KMS-11 (cell line): ENCODE results near the gene SSH3.

Experiments used
- H2AFZ ChIP-seq: fragments of 200-600 bp; sonication (generic); 2 replicates; pipeline ENCODE4 v1.6.1; 2016; ENCODE audit warnings: antibody characterized with exemption, mixed run types, low read depth
- H3K27ac ChIP-seq: fragments of 200-600 bp; sonication (generic); 2 replicates; pipeline ENCODE4 v1.6.1; 2016; ENCODE audit warnings: mild to moderate bottlenecking, mixed run types
- H3K27me3 ChIP-seq: fragments of 200-600 bp; sonication (generic); 2 replicates; pipeline ENCODE4 v1.6.1; 2017; ENCODE audit warnings: mild to moderate bottlenecking, low read depth, mixed run types, moderate library complexity; ENCODE audit not compliant: insufficient read depth
- H3K36me3 ChIP-seq: fragments of 200-600 bp; sonication (generic); 2 replicates; pipeline ENCODE4 v1.6.1; 2017; ENCODE audit warnings: mild to moderate bottlenecking, mixed run types; ENCODE audit not compliant: insufficient read depth
- H3K4me1 ChIP-seq: fragments of 200-600 bp; sonication (generic); 2 replicates; pipeline ENCODE4 v1.6.1; 2016; ENCODE audit warnings: mild to moderate bottlenecking, low read depth, mixed run types; ENCODE audit not compliant: poor library complexity, severe bottlenecking
- H3K4me2 ChIP-seq: fragments of 200-600 bp; sonication (generic); 2 replicates; pipeline ENCODE4 v1.7.0; 2016; ENCODE audit warnings: mild to moderate bottlenecking, mixed run types
- H3K4me3 ChIP-seq: fragments of 200-600 bp; sonication (generic); IDR thresholded peaks from 2 replicates; pipeline ENCODE4 v1.6.1; 2017; ENCODE audit warnings: low read depth, low read length, mixed read lengths; ENCODE audit not compliant: insufficient read depth
- H3K79me2 ChIP-seq: fragments of 200-600 bp; sonication (generic); 2 replicates; pipeline ENCODE4 v1.6.1; 2016; ENCODE audit warnings: low read depth, mixed run types; ENCODE audit not compliant: insufficient read depth
- H3K9ac ChIP-seq: fragments of 200-600 bp; sonication (generic); 2 replicates; pipeline ENCODE4 v1.6.1; 2016; ENCODE audit warnings: mild to moderate bottlenecking, mixed run types
- H4K20me1 ChIP-seq: fragments of 200-600 bp; sonication (generic); 2 replicates; pipeline ENCODE4 v1.6.1; 2016; ENCODE audit warnings: mild to moderate bottlenecking, mixed run types; ENCODE audit not compliant: insufficient read depth
- CTCF ChIP-seq: fragments of 200-600 bp; sonication (generic); conservative IDR thresholded peaks from 2 replicates; pipeline ENCODE4 v1.6.1; 2017; ENCODE audit warnings: low read depth, mild to moderate bottlenecking, antibody characterized with exemption, low read length, moderate library complexity, mixed read lengths

The SSH3 gene

GRCh38 chr11:67303132-67303834 is at the start of gene SSH3:
Gene SSH3, plus strand, starts transcription at chr11:67303530. Its CDS starts 96 bp downstream, at chr11:67303626.
- no peaks in the 10 kb centered on the region for H3K36me3 ChIP-seq
- no peaks in the 10 kb centered on the region for H3K4me1 ChIP-seq
- H3K4me3 ChIP-seq = no peak within 1 kb of the TSS
- TF ChIP-seq CTCF = no peak
- no peaks in the 10 kb centered on the region for H3K79me2 ChIP-seq
- H4K20me1 ChIP-seq = no peaks in the 10 kb centered on the region
- H3K27ac ChIP-seq = no peak within 1 kb of the TSS
- no peaks in the 10 kb centered on the region for H3K27me3 ChIP-seq
- peak within 1 kb of the TSS; percentile 51; the same call in 1 of the 2 replicates for H3K9ac ChIP-seq
- peak within 1 kb of the TSS; percentile 71 for H2AFZ ChIP-seq
- H3K4me2 ChIP-seq = peak within 1 kb of the TSS; percentile 54

DNA sequence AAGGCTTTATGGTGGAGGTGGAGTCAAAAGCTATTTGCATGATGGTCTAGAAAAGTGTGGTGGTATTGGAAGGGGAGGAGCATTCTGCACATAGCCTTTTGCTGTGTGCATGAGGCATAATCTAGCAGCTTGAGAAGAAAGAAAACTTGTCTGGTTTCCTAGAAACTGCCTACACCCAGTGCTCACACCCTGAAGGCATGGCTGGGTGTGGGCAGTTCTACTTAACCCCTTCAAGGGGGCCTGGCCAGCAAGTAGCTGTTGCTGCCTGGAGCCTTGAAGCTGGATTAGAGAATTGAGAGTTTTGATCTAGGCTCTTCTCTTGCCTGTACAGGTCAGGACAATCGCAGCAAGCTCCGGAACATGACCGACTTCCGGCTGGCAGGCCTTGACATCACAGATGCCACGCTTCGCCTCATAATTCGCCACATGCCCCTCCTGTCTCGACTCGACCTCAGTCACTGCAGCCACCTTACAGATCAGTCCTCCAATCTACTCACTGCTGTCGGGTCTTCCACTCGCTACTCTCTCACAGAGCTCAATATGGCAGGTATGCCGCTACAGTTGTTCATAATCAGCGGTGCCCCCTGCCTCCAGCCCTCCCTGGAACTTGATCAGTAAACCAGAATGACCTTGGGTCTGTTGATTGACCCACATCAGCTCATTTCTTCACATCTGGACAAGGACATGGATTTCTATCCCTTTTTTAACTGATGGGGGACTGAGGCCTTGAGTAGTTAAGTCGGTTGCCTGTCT is 49.3 kb upstream of the SSH3 start:
- peaks cover 8% of the 10 kb centered on the region; the same call in 1 of the 2 replicates for H4K20me1 ChIP-seq
- no peaks in the 10 kb centered on the region for H3K27me3 ChIP-seq
- peaks cover 27% of the 10 kb centered on the region for H3K4me1 ChIP-seq
- H3K9ac ChIP-seq = no peak overlapping the region
- no peak overlapping the region for H3K4me2 ChIP-seq
- H3K4me3 ChIP-seq = no peak overlapping the region
- no peak overlapping the region for H2AFZ ChIP-seq
- TF ChIP-seq CTCF = no peak
- H3K36me3 ChIP-seq = peaks cover 25% of the 10 kb centered on the region; the same call in 1 of the 2 replicates
- H3K27ac ChIP-seq = no peak overlapping the region
- no peaks in the 10 kb centered on the region for H3K79me2 ChIP-seq

- Histone ChIP-seq H3K4me3 (no peak overlapping the region), H3K9ac (no peak overlapping the region), H3K27me3 (no peaks in the 10 kb centered on the region), H4K20me1 (peaks cover 8% of the 10 kb centered on the region; the same call in 1 of the 2 replicates), H3K4me1 (peaks cover 22% of the 10 kb centered on the region), H2AFZ (no peak overlapping the region), H3K36me3 (peaks cover 25% of the 10 kb centered on the region; the same call in 1 of the 2 replicates), H3K79me2 (no peaks in the 10 kb centered on the region), H3K27ac (no peak overlapping the region), H3K4me2 (no peak overlapping the region)
- TF ChIP-seq CTCF = no peak
These were observed 48.5 kb upstream of the SSH3 start for GRCh38 chr11:67254798-67255197.

GRCh38 chr11:67255353-67255752 is 48.0 kb upstream of the SSH3 start:
- H2AFZ ChIP-seq = no peak overlapping the region
- H3K79me2 ChIP-seq = no peaks in the 10 kb centered on the region
- H3K36me3 ChIP-seq = peaks cover 25% of the 10 kb centered on the region; the same call in 1 of the 2 replicates
- H3K27me3 ChIP-seq = no peaks in the 10 kb centered on the region
- no peak overlapping the region for H3K9ac ChIP-seq
- H3K4me3 ChIP-seq = no peak overlapping the region
- H3K4me2 ChIP-seq = no peak overlapping the region
- no peak for TF ChIP-seq CTCF
- peaks cover 8% of the 10 kb centered on the region; the same call in 1 of the 2 replicates for H4K20me1 ChIP-seq
- peaks cover 19% of the 10 kb centered on the region for H3K4me1 ChIP-seq
- no peak overlapping the region for H3K27ac ChIP-seq
